MV-4-11 (cell line): ENCODE measurements around the gene NFATC3.
"Not testable (repeated sequence)": the region's sequence is repeated elsewhere in the genome, so short reads cannot be mapped to it uniquely, and the experiment has no call there.

Experiments
- DNase-seq: peaks from one replicate; lab custom pipeline; 2025; lab: John Stamatoyannopoulos, UW

NFATC3 gene

DNA sequence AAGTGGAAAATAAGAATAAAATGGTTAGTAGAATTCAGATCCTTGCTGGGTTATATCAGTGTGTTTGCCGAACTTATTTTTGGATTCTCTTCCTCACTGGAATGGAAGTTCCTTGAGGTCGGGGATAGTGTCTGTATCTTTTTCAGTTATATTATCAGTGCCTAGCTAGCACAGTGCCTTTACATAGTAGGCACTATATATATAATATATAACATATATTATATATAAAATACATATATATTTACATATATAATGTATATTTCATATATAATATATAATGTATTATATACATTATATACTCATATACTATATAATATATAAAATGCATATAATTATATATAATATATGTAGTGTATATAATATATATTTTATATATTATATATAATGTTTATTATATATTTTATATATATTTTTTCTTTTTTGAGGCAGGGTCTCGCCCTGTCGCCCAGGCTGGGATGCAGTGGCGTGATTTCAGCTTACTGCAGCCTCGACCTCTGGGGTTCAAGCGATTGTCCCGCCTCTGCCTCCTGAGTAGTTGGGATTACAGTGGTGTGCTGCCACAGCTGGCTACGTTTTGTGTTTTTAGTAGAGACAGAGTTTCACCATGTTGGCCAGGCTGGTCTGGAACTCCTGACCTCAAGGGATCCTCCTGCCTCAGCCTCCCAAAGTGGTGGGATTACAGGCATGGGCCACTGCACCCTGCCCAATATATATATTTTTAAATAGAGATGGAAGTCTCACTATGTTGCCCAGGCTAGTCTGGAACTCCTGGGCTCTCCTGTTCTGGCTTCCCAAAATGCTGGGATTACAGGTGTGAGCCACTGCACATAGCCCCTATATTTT, 3.2 kb downstream of the NFATC3 start:
- no peak for DNase-seq

DNA sequence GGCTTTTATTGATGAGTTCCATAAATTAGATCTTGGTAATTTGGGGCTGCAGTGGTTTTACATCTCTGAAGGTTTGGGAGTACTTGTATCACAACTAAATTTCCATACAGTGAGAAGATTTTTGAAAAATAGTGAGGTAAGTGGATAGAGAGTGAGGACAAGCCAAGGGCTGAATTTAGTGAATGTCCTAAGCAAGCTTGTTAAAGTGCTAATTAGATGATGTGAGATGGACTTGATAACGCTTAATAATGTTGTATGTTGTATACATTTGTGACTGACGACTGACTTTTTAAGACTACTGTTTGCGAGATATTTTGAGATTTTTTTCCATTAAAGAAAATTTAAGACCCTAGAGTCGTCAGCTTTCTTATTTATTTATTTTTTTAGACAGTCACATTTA, 3.9 kb downstream of the NFATC3 start:
- DNase-seq: no peak

DNA sequence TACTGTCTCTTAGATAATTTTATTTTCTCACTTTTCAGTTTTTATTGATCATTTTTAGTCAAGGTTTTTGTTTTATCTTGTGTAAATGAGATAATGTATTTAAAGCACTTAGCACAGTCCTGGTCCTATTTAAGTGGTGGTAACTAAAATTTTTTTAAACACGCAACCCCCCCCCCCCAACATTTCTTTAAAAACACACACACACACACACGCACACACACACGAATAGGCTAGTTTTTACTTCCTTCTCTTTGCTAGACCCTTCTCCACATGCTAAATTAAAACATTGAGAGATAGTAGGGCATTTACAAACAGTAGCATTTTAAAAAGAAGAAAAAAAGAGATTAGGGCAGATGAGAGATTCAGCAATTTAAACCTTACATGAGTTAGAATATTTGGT, 5.0 kb downstream of the NFATC3 start:
- peak; percentile 45 for DNase-seq

DNA sequence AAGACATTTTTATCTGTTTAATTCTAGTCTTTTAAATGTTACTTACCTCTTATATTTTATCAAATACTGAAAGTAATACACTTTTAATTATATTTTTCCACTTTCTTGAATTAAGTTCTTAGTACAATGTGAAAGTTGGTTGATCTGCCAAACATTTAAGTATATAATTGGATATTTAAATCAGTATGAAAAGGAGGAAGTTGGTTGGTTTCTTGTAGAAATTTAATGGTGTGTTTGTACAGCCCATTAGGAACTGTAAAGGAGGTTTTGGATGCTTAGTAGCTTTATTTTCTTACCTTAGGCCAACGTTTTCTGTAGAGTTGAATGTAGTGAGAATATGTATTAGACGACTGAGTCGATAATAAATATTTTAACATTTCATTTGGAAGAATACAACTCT, 5.4 kb downstream of the NFATC3 start:
- DNase-seq: peak; percentile 59

DNA sequence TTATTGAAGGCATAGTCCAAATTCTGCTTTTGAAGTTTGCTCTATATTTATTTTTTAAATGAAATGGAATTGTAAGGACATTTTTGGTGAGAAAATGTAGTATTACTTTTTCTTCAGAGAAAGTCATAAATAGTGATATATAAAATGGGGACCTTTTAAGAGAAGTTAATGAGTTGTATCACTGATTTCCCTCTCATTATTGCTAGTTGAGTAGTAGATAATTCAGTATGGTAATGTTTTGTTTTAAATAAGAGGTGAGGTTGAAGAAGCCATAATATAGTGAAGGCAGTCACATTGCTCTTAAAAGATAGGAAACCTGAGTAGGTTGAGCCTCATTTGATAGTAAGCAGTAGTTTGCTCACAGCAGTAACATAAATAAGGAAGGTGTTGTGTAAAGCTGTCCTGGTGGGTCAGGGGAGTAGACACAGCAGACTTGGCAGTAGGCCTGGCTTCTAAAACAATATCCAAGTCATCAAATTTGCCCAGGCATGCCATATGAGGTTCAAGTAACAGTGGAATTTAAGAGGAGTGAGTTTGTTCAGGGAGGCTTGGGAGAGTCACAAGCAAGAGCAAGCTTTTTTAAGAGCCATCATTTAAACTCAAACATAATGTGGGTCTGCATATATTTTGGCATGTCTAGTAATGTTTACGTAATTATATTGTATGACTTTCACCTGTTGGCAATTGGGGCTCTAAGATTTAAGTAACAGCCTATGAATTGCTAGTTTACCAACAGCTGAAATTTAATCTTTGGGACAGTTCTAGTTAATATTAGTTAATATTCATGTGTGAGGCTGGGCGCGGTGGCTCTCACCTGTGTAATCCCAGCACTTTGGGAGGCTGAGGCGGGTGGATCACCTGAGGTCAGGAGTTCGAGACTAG, 6.5 kb downstream of the NFATC3 start:
- DNase-seq: no peak

DNA sequence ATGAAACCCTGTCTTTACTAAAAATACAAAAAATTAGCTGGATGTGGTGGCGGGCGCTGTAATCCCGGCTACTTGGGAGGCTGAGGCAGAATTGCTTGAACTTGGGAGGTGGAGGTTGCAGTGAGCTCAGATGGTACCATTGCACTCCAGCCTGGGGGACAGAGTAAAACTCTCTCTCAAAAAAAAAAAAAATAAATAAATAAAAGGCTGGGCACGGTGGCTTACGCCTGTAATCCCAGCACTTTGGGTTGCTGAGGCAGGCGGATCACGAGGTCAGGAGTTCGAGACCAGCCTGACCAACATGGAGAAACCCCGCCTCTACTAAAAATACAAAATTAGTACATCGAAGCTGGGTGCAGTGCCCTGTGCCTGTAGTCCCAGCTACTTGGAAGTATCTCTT, 7.1 kb downstream of the NFATC3 start:
- not testable (repeated sequence) for DNase-seq

DNA sequence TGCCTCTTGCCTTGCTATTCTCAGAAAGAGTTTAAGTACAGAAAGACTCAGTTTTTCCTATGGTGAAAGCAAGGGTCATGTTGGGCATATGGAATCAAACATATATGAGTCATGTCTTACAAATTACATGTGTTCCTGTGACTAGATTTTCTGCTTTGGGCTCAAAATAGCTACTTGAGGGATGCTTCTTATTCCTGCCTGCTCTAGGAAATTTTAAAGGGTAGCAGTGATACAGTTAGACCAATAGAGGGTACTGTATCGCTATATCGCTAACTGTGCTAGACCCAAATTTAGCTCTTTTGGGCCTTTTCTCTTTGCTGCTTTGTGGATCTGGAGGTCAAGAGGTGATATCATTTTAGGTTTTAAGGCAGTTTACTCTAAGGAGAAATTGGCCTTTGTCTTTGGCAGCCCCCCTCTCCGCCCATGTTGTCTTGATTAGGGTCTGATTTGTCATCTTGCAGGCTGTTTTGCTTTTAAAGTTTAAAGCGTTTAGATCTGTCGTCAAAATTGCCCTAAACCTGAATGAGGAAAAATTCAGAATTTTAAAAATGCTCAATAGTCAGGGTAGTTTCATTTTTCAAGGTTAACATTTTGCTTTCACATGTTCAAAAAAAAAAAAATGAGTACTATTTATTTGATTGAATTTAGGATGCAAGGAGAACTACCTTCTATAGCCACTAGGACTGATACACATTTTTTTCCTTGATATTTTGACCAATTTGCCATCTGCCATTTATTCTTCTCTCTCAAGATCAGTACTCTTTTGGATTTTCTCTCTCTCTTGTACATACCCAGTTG, 8.8 kb downstream of the NFATC3 start:
- peak; percentile 68 for DNase-seq

DNA sequence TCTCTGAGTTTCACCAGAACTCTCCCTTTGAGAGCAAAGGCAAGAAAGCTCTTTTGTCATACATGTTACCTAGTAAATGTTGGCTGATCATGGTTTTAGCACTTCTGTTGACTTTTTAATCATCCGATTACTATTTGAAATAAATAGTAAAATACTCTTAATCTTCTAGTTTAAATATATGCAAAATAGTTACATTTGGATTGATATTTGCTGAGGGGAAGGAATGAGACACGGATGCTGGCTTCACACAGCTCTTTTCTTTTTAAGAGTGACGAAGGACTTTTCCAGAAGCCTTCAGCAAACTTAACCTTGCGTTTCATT, 9.4 kb downstream of the NFATC3 start:
- no peak for DNase-seq

DNA sequence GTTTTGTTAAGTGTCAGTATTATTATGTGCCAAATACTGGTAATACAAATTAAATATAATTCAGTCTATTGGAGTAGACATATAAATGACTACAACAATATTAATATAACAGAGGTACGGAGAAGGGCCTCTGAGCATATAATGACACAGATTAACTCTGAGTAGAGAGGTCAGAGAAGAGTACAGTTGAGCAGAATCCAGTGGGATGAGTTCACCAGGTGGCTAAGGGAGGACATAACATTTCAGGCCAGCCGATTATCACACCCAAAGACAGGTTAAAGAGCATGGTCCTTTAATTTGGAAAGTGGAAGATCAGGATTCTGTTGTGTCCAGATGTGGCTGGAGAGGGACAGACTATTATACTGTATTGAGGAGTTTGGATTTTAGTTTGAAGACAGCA, 11.3 kb downstream of the NFATC3 start:
- no peak for DNase-seq

DNA sequence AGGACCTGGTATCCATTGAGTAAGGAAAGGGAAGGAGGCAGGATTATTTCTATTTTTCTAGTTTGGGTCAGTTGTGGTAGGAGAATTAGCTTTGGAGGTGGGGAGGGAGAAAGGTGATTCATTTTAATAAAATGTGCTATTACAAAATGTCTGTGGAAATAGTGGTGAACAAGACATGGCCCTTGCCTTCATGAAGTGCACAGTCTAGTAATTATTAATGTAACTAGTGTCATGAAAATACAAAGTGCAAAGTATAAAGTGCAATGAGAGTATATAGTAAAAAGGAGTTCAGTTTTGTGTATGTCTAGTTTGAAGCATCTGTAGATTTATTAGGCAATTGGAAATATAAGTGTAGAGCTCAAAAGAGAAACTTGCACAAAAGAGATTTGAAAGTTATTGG, 11.9 kb downstream of the NFATC3 start:
- DNase-seq: no peak

DNA sequence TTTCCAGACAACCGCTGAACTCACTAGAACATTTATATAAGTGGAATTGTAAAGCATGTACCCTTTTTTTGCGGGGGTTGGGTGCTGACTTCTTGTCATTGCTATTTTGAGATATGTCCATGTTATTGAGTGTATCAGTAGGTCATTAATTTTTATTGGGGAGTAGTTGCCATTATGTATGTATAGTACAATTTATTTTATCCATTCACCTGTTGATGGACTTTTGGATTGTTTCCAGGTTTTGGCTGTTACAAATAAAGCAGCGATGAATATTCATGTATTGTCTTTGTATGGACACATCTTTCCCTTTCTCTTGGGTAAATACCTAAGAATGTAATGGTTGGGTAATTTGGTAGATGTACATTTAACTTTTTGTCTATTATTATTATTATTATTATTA, 12.7 kb downstream of the NFATC3 start:
- no peak for DNase-seq

DNA sequence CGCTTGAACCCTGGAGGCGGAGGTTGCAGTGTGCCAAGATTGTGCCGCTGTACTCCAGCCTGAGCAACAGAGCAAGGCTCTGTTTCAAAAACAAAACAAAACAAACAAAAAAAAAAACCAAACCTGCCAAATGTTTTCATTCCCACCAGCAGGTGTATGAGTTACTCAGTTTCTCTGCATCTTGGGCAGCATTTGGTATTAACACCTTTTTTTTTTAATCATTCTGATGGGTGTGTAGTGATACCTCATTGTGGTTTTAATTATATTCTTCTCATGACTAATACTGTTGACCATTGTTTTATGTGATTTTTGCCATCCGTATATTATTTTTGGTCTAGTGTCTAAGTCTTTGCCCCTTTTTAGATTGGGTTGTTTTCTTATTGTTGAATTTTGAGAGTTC, 15.3 kb downstream of the NFATC3 start:
- no peak for DNase-seq

DNA sequence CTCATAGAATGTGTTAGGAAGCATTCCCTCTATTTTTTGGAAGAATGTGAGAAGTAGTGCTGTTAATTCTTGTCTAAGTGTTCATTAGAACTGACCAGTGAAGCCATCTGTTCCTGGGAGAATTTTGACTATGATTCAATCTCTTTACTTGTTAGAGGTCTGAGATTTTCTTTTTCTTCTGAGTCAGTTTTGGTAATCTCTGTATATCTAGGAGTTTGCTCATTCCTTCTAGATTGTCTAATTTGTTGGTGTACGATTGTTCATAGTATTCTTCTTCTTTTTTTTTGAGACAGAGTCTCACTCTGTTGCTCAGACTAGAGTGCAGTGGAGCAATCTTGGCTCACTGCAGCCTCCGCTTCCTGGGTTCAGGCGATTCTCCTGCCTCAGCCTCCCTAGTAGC, 20.4 kb downstream of the NFATC3 start:
- no peak for DNase-seq

DNA sequence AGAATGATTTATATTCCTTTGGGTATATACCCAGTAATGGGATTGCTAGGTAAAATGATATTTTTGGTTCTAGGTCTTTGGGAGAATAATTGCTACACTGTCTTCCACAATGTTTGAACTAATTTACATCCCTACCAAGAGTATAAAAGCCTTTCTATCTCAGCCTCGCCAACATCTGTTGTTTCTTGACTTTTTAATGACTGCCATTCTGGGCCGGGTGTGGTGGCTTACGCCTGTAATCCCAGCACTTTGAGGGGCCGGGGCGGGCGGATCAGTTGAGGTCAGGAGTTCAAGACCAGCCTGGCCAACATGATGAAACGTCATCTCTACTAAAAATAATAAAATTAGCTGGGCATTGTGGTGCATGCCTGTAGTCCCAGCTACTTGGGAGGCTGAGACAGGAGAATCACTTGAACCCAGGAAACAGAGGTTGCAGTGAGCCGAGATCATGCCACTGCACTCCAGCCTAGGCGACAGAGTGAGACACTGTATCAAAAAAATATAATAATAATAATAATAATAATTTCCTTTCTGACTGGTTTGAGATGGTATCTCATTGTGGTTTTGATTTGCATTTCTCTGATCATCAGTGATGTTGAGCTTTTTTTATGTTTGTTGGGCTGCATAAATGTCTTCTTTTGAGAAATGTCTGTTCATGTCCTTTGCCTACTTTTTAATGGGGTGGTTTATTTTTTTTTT, 22.2 kb downstream of the NFATC3 start:
- DNase-seq: peak; percentile 15

DNA sequence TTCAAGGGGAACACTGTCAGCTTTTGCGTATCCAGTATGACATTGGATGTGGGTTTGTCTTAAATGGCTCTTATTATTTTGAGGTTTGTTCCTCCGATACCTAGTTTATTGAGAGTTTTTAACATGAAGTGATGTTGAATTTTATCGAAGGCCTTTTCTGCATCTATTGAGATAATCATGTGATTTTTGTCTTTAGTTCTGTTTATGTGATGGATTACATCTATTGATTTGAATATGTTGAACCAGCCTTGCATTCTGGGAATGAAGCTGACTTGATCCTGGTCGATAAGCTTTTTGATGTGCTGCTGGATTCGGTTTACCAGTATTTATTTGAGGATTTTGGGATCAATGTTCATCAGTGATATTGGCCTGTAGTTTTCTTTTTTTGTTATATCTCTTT, 24.0 kb downstream of the NFATC3 start:
- DNase-seq: not testable (repeated sequence)

DNA sequence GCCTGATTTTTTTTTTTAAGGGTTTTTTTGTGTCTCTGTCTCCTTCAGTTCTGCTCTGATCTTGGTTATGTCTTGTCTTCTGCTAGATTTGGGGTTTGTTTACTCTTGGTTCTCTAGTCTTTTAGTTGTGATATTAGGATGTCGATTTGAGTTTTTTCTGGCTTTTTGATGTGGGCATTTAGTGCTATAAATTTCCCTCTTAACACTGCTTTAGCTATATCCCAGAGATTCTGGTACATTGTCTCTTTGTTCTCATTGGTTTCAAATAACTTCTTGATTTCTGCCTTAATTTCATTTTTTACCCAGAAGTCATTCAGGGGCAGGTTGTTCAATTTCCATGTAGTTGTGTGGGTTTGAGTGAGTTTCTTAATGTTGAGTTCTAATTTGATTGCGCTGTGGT, 25.4 kb downstream of the NFATC3 start:
- not testable (repeated sequence) for DNase-seq

DNA sequence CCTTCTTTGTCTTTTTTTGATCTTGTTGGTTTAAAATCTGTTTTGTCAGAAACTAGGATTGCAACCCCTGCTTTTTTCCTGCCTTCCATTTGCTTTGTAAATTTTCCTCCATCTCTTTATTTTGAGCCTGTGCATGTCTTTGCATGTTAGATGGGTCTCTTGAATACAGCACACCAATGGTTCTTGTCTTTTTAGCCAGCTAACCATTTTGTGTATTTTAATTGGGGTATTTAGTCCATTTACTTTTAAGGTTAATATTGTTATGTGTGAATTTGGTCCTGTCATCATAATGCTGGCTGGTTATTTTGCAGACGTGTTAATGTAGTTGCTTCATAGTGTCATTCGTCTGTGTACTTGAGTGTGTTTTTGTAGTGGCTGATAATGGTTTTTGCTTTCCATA, 26.2 kb downstream of the NFATC3 start:
- no peak for DNase-seq

DNA sequence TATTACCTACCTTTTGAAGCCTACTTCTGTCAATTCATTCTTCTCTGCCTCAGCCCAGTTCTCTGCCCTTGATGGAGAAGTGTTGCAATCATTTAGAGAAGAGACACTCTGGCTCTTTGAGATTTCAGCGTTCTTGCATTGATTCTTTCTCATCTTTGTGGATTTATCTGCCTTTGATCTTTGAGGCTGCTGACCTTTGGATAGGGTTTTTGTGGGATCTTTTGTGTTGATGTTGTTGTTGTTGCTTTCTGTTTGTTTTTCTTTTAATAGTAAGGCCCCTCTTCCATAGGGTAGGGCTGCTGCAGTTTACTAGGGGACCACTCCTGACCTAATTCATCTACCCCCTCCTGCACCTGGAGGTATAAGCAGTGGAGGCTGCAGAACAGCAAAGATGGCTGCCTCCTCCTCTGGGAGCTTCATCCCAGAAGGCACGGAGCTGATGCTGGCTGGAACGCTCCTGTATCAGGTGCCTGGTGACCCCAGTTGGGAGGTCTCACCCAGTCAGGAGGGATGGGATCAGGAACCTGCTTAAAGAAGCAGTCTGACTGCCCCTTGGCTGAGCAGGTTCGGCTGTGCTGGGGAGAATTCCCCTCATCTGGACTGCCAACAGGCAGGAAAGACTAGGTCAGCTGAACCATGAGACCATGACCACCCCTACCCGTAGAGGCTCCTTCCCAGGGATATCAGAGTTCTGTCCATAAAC, 28.0 kb downstream of the NFATC3 start:
- DNase-seq: peak; percentile 30

DNA sequence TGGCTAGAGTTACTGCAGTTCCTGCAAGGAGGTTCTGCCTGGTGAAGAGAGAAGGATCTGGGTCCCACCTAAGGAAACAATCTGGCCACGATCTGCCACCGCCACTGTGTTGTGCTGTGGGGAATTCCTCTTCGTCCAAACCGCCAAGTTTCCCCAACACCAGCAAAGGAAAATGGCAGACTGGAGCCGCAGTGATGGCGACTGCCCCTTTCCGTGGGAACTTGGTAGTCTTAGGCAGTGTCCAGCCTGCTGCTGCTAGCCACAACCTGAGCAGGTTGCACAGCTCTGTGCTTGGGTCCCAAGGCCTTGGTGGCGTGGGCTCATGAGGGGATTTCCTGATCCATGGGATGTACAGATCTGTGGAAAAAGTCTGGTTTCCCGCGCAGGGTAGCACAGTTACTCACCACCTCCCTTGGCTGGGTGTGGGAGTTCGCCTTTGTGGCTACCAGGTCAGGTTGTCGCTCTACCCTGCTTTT, 28.6 kb downstream of the NFATC3 start:
- no peak for DNase-seq

DNA sequence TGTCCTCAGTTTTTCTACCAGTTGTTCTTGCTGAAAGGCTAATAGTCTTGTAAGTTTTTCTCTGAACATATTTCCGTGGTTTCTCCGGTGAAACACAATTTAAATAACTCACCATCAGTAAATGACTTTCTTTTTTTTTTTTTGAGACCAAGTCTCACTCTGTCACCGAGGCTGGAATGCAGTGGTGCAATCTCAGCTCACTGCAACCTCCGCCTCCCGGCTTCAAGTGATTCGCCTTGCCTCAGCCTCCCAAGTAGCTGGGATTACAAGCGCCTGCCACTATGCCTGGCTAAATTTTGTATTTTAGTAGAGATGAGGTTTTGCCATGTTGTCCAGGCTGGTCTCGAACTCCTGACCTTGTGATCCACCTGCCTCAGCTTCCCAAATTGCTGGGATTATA, 29.8 kb downstream of the NFATC3 start:
- not testable (repeated sequence) for DNase-seq

DNA sequence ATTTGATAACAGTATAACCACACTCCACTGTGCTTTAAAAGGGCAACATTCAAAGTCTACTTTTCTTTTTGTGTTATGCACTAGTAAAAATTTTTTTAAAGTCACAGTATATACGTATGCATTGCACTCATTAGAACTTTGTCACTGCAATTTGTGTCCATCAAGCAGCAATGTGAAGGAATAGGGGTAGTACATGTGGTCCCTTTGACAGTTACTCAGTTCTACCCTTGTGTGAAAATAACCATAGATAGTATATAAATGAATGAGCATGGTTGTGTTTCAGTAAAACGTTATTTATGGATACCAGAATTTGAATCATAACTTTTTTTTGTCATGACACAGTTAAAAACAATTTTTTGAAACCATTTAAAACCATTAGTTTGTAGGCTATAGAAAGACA, 30.7 kb downstream of the NFATC3 start:
- no peak for DNase-seq
